Endothelial cell of umbilical vein (primary cell): ENCODE results near the gene KCNG1.

Experiments
- TF ChIP-seq, protein P1 (sequence below): IDR thresholded peaks from 2 replicates; pipeline ENCODE4 v1.6.1; 2011; ENCODE audit not compliant: insufficient read depth, insufficient read length
- TF ChIP-seq, protein P2 (sequence below), 2 donors: IDR thresholded peaks; 1 replicate in 1 of 2; 2 replicates in 1 of 2; pipeline ENCODE4 v1.5.1; 2011; ENCODE audit warnings: low read length in 2 of 2, mild to moderate bottlenecking in 2 of 2, moderate library complexity in 2 of 2, control low read depth in 1 of 2, inconsistent platforms in 1 of 2, low read depth in 1 of 2; ENCODE audit not compliant: insufficient read depth in 1 of 2; ENCODE audit errors: extremely low read depth in 1 of 2

DNA sequence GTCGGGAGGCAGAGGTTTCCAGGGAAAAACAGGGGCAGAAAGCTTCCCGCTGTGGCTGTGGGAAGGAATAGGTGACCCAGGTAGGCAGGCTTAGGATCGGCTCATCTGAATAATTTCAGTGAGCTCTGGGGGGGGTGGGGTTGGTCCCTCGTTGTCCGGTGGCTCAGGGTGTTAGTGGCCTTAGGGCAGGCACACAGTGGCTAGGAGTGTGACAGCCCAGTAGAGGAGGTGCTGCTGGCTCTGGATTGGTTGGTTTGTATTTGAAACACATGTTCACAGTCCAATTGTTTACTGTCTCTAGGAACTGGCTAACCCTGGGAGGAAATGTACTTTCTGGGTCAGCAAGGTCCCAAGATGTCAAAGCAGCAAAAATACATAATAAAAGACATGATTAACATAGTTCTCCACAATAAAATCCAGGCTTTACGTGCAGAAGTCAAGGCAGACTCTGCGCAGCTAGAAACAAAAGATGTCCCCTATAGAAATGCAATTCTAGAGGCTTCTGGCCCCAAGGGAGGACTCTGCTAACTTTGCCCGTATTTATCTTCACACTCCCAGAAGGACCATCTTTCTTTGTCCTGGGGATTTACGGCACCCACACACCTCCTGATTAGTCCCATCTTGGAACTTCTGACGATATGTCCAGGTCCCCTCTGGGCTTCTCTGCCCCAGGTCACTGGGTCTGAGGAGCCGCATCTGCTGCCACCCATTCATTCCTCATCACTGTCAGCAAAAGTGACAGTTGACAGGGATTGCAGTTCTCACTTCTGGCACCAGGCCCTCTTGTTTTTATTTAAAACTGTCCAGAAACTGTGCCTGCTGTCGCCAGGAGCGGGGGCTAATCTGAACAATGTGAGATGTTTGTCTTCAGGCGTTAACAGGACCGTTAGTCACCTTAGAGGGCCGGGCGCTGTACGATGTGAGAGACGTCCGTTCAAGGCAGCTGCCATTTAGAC is 45.6 kb downstream of the KCNG1 start:
- TF ChIP-seq, protein P1, sequence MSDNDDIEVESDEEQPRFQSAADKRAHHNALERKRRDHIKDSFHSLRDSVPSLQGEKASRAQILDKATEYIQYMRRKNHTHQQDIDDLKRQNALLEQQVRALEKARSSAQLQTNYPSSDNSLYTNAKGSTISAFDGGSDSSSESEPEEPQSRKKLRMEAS, result no peak
- TF ChIP-seq, protein P2, sequence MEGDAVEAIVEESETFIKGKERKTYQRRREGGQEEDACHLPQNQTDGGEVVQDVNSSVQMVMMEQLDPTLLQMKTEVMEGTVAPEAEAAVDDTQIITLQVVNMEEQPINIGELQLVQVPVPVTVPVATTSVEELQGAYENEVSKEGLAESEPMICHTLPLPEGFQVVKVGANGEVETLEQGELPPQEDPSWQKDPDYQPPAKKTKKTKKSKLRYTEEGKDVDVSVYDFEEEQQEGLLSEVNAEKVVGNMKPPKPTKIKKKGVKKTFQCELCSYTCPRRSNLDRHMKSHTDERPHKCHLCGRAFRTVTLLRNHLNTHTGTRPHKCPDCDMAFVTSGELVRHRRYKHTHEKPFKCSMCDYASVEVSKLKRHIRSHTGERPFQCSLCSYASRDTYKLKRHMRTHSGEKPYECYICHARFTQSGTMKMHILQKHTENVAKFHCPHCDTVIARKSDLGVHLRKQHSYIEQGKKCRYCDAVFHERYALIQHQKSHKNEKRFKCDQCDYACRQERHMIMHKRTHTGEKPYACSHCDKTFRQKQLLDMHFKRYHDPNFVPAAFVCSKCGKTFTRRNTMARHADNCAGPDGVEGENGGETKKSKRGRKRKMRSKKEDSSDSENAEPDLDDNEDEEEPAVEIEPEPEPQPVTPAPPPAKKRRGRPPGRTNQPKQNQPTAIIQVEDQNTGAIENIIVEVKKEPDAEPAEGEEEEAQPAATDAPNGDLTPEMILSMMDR (IDR thresholded peaks at IDR 0.05; ENCODE audit: extremely low read depth in 1 of 2, insufficient read depth in 1 of 2, low read depth in 1 of 2, low read length in 2 of 2), result no peak
